BE2C (cell line): ENCODE measurements around the gene RAPGEF2.

ENCODE experiments used
- DNase-seq: peaks from one replicate; pipeline ENCODE4 v3.0.0-alpha.2; 2020
- H3K27me3 ChIP-seq: fragments of 250-450 bp; sonication (Bioruptor Pico); 2 replicates; pipeline ENCODE4 v1.5.1; 2020; ENCODE audit warnings: mild to moderate bottlenecking
- H3K36me3 ChIP-seq: fragments of 250-450 bp; sonication (Bioruptor Pico); 2 replicates; pipeline ENCODE4 v1.5.1; 2020; ENCODE audit warnings: mild to moderate bottlenecking
- H3K4me1 ChIP-seq: fragments of 250-450 bp; sonication (Bioruptor Pico); 2 replicates; pipeline ENCODE4 v1.5.1; 2020
- H3K4me3 ChIP-seq: 2 replicates; pipeline ENCODE4 v1.5.1; 2011; ENCODE audit warnings: low read depth, low read length
- H3K9me3 ChIP-seq: fragments of 250-450 bp; sonication (Bioruptor Pico); 2 replicates; pipeline ENCODE4 v1.5.1; 2020
- CTCF ChIP-seq: IDR thresholded peaks from 2 replicates; pipeline ENCODE4 v1.5.1; 2012; ENCODE audit warnings: mild to moderate bottlenecking, low read depth, low read length

Gene RAPGEF2

GRCh38 chr4:159150821-159151390 is 48.0 kb downstream of the RAPGEF2 start:
- Histone ChIP-seq H3K4me3 (no peak overlapping the region), H3K9me3 (no peaks in the 10 kb centered on the region), H3K27me3 (no peaks in the 10 kb centered on the region), H3K36me3 (no peaks in the 10 kb centered on the region), H3K4me1 (no peaks in the 10 kb centered on the region)
- DNase-seq = no peak
- TF ChIP-seq CTCF = no peak

- Histone ChIP-seq H3K4me3 (no peak overlapping the region), H3K27me3 (no peaks in the 10 kb centered on the region), H3K9me3 (no peaks in the 10 kb centered on the region), H3K4me1 (no peaks in the 10 kb centered on the region), H3K36me3 (no peaks in the 10 kb centered on the region)
- no peak for DNase-seq
- no peak for TF ChIP-seq CTCF
Measured at GRCh38 chr4:159151689-159152088, 48.8 kb downstream of the RAPGEF2 start.

- H3K4me1 ChIP-seq = no peaks in the 10 kb centered on the region
- H3K4me3 ChIP-seq = no peak overlapping the region
- TF ChIP-seq CTCF = no peak
Measured at GRCh38 chr4:159152181-159152580, 49.3 kb downstream of the RAPGEF2 start.

GRCh38 chr4:159153669-159154068 is 50.8 kb downstream of the RAPGEF2 start:
- DNase-seq = no peak
- TF ChIP-seq CTCF = no peak
- H3K4me1 ChIP-seq = peaks cover 3% of the 10 kb centered on the region; the same call in 1 of the 2 replicates
- H3K27me3 ChIP-seq = no peaks in the 10 kb centered on the region
- H3K4me3 ChIP-seq = no peak overlapping the region
- no peaks in the 10 kb centered on the region for H3K9me3 ChIP-seq
- H3K36me3 ChIP-seq = no peaks in the 10 kb centered on the region

More at GRCh38 chr4:159152181-159152580, 49.3 kb downstream of the RAPGEF2 start:
- Histone ChIP-seq H3K9me3 (no peaks in the 10 kb centered on the region), H3K27me3 (no peaks in the 10 kb centered on the region), H3K36me3 (no peaks in the 10 kb centered on the region)
- DNase-seq = no peak

- Histone ChIP-seq H3K4me3 (no peak overlapping the region), H3K27me3 (no peaks in the 10 kb centered on the region), H3K4me1 (peaks cover 6% of the 10 kb centered on the region; the same call in 1 of the 2 replicates), H3K36me3 (no peaks in the 10 kb centered on the region), H3K9me3 (no peaks in the 10 kb centered on the region)
- no peak for TF ChIP-seq CTCF
- no peak for DNase-seq
Measured at GRCh38 chr4:159155119-159155518, 52.2 kb downstream of the RAPGEF2 start.

- Histone ChIP-seq H3K9me3 (no peaks in the 10 kb centered on the region), H3K4me3 (no peak overlapping the region), H3K4me1 (peaks cover 9% of the 10 kb centered on the region; the same call in 1 of the 2 replicates), H3K36me3 (no peaks in the 10 kb centered on the region), H3K27me3 (no peaks in the 10 kb centered on the region)
- no peak for DNase-seq
- no peak for TF ChIP-seq CTCF
Measured at GRCh38 chr4:159158083-159158617, 55.3 kb downstream of the RAPGEF2 start.
